ENCODE results near the gene STH.

Gene STH

DNA sequence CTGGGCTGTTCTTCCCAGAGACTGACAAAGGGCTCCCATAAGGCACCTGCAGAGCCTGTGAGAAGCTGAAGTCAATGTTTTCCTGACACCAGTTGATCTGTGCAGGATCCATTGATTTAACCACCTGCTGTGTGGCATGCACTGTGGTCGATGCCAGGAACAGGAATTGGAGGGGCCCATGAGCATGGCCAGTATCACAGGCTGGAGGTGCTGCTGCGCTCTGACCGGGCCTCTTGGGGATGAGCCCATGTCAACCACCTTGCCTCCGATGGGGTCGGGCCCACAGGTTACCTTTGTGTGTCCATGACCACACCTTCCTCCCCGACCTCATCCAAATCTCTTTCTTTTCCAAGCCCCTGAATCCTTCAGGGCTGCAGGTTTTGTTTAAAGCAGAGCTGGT lies 18.2 kb upstream of the STH start:
- no peak for DNase-seq (ENCODE audit: low spot score)
- TF ChIP-seq, protein P1, sequence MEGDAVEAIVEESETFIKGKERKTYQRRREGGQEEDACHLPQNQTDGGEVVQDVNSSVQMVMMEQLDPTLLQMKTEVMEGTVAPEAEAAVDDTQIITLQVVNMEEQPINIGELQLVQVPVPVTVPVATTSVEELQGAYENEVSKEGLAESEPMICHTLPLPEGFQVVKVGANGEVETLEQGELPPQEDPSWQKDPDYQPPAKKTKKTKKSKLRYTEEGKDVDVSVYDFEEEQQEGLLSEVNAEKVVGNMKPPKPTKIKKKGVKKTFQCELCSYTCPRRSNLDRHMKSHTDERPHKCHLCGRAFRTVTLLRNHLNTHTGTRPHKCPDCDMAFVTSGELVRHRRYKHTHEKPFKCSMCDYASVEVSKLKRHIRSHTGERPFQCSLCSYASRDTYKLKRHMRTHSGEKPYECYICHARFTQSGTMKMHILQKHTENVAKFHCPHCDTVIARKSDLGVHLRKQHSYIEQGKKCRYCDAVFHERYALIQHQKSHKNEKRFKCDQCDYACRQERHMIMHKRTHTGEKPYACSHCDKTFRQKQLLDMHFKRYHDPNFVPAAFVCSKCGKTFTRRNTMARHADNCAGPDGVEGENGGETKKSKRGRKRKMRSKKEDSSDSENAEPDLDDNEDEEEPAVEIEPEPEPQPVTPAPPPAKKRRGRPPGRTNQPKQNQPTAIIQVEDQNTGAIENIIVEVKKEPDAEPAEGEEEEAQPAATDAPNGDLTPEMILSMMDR (IDR thresholded peaks at IDR 0.05; ENCODE audit: extremely low read depth, missing control alignments), result no peak

DNA sequence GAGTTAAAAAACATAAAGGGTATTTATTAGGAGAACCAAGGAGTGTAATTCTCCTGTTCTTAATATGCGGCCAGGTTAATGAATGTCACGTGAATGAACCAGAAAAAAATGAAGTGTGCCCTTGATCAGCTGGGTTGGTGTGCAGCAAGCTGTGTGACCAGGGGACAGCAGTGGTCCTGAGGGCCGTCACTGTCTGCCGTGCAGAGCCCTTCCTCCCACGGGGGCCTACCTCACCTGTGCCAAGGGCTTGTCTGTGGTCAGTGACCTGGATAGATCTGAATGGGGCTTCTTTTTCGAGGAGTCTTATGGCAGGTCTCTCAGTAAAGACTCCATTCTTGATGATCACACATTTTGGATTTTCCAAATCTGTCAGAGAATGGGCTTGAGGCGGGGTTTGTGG lies 17.7 kb upstream of the STH start:
- TF ChIP-seq, protein P1 (IDR thresholded peaks at IDR 0.05; ENCODE audit: extremely low read depth, missing control alignments), result no peak
- DNase-seq (ENCODE audit: low spot score), result no peak

DNA sequence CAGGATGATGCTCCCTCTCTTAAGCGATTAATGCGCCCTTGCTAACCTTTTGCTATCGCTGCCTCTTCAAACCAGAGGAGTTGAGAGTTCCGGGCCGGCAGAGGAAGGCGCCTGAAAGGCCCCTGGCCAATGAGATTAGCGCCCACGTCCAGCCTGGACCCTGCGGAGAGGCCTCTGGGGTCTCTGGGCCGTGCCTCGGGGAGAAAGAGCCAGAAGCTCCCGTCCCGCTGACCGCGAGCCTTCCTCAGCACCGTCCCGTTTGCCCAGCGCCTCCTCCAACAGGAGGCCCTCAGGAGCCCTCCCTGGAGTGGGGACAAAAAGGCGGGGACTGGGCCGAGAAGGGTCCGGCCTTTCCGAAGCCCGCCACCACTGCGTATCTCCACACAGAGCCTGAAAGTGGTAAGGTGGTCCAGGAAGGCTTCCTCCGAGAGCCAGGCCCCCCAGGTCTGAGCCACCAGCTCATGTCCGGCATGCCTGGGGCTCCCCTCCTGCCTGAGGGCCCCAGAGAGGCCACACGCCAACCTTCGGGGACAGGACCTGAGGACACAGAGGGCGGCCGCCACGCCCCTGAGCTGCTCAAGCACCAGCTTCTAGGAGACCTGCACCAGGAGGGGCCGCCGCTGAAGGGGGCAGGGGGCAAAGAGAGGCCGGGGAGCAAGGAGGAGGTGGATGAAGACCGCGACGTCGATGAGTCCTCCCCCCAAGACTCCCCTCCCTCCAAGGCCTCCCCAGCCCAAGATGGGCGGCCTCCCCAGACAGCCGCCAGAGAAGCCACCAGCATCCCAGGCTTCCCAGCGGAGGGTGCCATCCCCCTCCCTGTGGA lies 16.0 kb upstream of the STH start:
- DNase-seq (ENCODE audit: low spot score), result no peak
- TF ChIP-seq, protein P1 (IDR thresholded peaks at IDR 0.05; ENCODE audit: extremely low read depth, missing control alignments), result no peak

DNA sequence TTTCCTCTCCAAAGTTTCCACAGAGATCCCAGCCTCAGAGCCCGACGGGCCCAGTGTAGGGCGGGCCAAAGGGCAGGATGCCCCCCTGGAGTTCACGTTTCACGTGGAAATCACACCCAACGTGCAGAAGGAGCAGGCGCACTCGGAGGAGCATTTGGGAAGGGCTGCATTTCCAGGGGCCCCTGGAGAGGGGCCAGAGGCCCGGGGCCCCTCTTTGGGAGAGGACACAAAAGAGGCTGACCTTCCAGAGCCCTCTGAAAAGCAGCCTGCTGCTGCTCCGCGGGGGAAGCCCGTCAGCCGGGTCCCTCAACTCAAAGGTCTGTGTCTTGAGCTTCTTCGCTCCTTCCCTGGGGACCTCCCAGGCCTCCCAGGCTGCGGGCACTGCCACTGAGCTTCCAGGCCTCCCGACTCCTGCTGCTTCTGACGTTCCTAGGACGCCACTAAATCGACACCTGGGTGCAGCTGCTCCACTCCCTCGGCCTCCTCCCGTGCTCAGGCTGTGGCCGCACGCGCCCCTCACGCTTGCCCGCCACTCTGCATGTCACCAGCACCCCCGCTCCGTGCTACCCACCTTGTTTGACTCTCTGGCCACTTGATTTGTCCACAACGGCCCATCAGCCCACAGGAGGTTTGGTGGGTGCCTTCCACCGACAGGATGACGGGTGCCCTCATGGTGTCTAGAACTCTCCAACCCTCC lies 15.3 kb upstream of the STH start:
- TF ChIP-seq, protein P1 (IDR thresholded peaks at IDR 0.05; ENCODE audit: extremely low read depth, missing control alignments), result no peak
- no peak for DNase-seq (ENCODE audit: low spot score)

DNA sequence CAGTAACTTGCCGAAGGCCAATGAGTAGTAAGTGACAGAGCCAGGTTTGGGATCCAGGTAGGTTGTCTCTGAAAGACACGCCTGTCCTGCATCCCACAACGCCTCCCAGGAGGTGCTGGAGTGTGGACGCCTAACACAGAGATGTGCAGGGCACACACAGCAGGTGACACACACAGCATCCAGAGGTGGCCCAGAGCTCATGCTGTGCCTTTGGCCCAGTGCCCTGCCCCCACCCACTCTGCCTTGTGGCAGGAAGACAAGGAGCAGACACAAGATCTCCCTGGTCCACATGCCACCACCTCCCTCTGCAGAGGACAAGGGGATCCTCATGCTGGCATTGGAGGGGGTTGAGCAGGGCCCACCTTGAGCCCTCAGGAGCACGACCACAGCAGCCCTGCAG lies 14.7 kb upstream of the STH start:
- no peak for DNase-seq (ENCODE audit: low spot score)
- TF ChIP-seq, protein P1 (IDR thresholded peaks at IDR 0.05; ENCODE audit: extremely low read depth, missing control alignments), result no peak

DNA sequence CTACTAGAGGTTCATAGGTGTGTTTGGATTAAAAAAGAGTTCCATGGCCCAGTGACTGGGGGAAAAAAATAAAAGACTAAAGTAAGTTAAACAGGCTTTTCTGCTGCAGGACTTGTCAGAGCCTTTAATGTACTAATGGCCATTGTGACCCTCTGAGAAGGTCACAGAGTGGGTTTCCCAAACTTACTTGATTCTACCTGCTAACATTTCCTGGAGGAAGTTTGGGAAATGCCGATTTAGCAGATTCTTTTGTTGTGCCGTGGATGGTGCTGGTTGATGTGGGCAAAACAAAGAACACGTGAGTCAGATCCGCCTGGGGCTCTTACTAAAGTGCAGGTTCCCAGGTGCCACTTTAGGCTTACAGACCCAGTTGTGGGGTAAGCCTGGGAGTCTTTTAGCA lies 13.6 kb upstream of the STH start:
- DNase-seq (ENCODE audit: low spot score), result no peak
- TF ChIP-seq, protein P1 (IDR thresholded peaks at IDR 0.05; ENCODE audit: extremely low read depth, missing control alignments), result no peak

DNA sequence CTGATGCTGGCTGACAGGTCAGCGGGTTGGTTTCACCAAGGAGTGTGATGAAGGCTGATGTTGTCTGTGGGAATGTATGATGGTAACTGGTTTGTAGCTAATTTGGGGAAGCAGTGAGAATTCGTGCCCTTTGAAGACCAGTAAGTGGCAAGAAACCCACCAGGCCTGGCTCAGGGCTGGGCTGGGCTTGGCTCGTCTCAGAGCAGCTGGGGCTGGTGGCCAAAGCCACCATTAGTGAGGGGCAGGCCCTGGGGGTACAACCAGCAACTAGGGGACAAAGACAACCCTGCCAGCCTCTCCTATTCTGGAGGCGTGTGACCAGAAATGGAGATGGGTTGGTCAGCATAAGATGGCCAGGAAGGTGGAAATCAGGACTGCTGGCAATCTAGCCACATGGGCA lies 13.0 kb upstream of the STH start:
- DNase-seq (ENCODE audit: low spot score), result no peak
- TF ChIP-seq, protein P1 (IDR thresholded peaks at IDR 0.05; ENCODE audit: extremely low read depth, missing control alignments), result no peak
